KMS-11 (cell line): ENCODE results near the gene SEMA6D.
"Not testable (repeated sequence)": the region's sequence is repeated elsewhere in the genome, so short reads cannot be mapped to it uniquely, and the experiment has no call there.

Source experiments
- H2AFZ ChIP-seq: fragments of 200-600 bp; sonication (generic); 2 replicates; pipeline ENCODE4 v1.6.1; 2016; ENCODE audit warnings: antibody characterized with exemption, mixed run types, low read depth
- H3K27ac ChIP-seq: fragments of 200-600 bp; sonication (generic); 2 replicates; pipeline ENCODE4 v1.6.1; 2016; ENCODE audit warnings: mild to moderate bottlenecking, mixed run types
- H3K27me3 ChIP-seq: fragments of 200-600 bp; sonication (generic); 2 replicates; pipeline ENCODE4 v1.6.1; 2017; ENCODE audit warnings: mild to moderate bottlenecking, low read depth, mixed run types, moderate library complexity; ENCODE audit not compliant: insufficient read depth
- H3K36me3 ChIP-seq: fragments of 200-600 bp; sonication (generic); 2 replicates; pipeline ENCODE4 v1.6.1; 2017; ENCODE audit warnings: mild to moderate bottlenecking, mixed run types; ENCODE audit not compliant: insufficient read depth
- H3K4me1 ChIP-seq: fragments of 200-600 bp; sonication (generic); 2 replicates; pipeline ENCODE4 v1.6.1; 2016; ENCODE audit warnings: mild to moderate bottlenecking, low read depth, mixed run types; ENCODE audit not compliant: poor library complexity, severe bottlenecking
- H3K4me2 ChIP-seq: fragments of 200-600 bp; sonication (generic); 2 replicates; pipeline ENCODE4 v1.7.0; 2016; ENCODE audit warnings: mild to moderate bottlenecking, mixed run types
- H3K4me3 ChIP-seq: fragments of 200-600 bp; sonication (generic); IDR thresholded peaks from 2 replicates; pipeline ENCODE4 v1.6.1; 2017; ENCODE audit warnings: low read depth, low read length, mixed read lengths; ENCODE audit not compliant: insufficient read depth
- H3K79me2 ChIP-seq: fragments of 200-600 bp; sonication (generic); 2 replicates; pipeline ENCODE4 v1.6.1; 2016; ENCODE audit warnings: low read depth, mixed run types; ENCODE audit not compliant: insufficient read depth
- H3K9ac ChIP-seq: fragments of 200-600 bp; sonication (generic); 2 replicates; pipeline ENCODE4 v1.6.1; 2016; ENCODE audit warnings: mild to moderate bottlenecking, mixed run types
- H4K20me1 ChIP-seq: fragments of 200-600 bp; sonication (generic); 2 replicates; pipeline ENCODE4 v1.6.1; 2016; ENCODE audit warnings: mild to moderate bottlenecking, mixed run types; ENCODE audit not compliant: insufficient read depth
- CTCF ChIP-seq: fragments of 200-600 bp; sonication (generic); conservative IDR thresholded peaks from 2 replicates; pipeline ENCODE4 v1.6.1; 2017; ENCODE audit warnings: low read depth, mild to moderate bottlenecking, antibody characterized with exemption, low read length, moderate library complexity, mixed read lengths

SEMA6D gene

GRCh38 chr15:47732248-47732647 is 14.9 kb downstream of the SEMA6D start:
- TF ChIP-seq CTCF, result no peak
- Histone ChIP-seq H3K79me2 (no peaks in the 10 kb centered on the region), H3K9ac (no peak overlapping the region), H3K27me3 (no peaks in the 10 kb centered on the region), H3K4me2 (no peak overlapping the region), H3K4me3 (no peak overlapping the region), H3K4me1 (no peaks in the 10 kb centered on the region), H3K27ac (no peak overlapping the region), H2AFZ (no peak overlapping the region), H3K36me3 (no peaks in the 10 kb centered on the region; the same call in 1 of the 2 replicates), H4K20me1 (no peaks in the 10 kb centered on the region)

GRCh38 chr15:47733085-47733484 is 15.8 kb downstream of the SEMA6D start:
- Histone ChIP-seq H2AFZ (no peak overlapping the region), H3K27ac (no peak overlapping the region), H3K4me1 (no peaks in the 10 kb centered on the region), H3K36me3 (no peaks in the 10 kb centered on the region; the same call in 1 of the 2 replicates), H3K9ac (no peak overlapping the region), H3K4me3 (no peak overlapping the region), H3K27me3 (no peaks in the 10 kb centered on the region), H3K4me2 (no peak overlapping the region), H3K79me2 (no peaks in the 10 kb centered on the region), H4K20me1 (no peaks in the 10 kb centered on the region)
- no peak for TF ChIP-seq CTCF

- no peaks in the 10 kb centered on the region; the same call in 1 of the 2 replicates for H3K36me3 ChIP-seq
- no peak overlapping the region for H2AFZ ChIP-seq
- no peak for TF ChIP-seq CTCF
- H4K20me1 ChIP-seq, result no peaks in the 10 kb centered on the region
- no peaks in the 10 kb centered on the region for H3K79me2 ChIP-seq
- no peak overlapping the region for H3K9ac ChIP-seq
- H3K4me2 ChIP-seq, result no peak overlapping the region
- no peak overlapping the region for H3K27ac ChIP-seq
- no peak overlapping the region for H3K4me3 ChIP-seq
- H3K4me1 ChIP-seq, result no peaks in the 10 kb centered on the region
- no peaks in the 10 kb centered on the region for H3K27me3 ChIP-seq
Measured at GRCh38 chr15:47736143-47736786, 19.0 kb downstream of the SEMA6D start.

- TF ChIP-seq CTCF, result no peak
- H3K9ac ChIP-seq, result no peak overlapping the region
- H4K20me1 ChIP-seq, result no peaks in the 10 kb centered on the region
- H3K4me3 ChIP-seq, result no peak overlapping the region
- H3K4me1 ChIP-seq, result no peaks in the 10 kb centered on the region
- no peaks in the 10 kb centered on the region for H3K79me2 ChIP-seq
- H3K27me3 ChIP-seq, result no peaks in the 10 kb centered on the region
- H2AFZ ChIP-seq, result no peak overlapping the region
- H3K36me3 ChIP-seq, result no peaks in the 10 kb centered on the region; the same call in 1 of the 2 replicates
- H3K4me2 ChIP-seq, result no peak overlapping the region
- no peak overlapping the region for H3K27ac ChIP-seq
Measured at GRCh38 chr15:47737477-47737876, 20.2 kb downstream of the SEMA6D start.

GRCh38 chr15:47738144-47738825 is 21.0 kb downstream of the SEMA6D start:
- not testable (repeated sequence) for H4K20me1 ChIP-seq, H3K36me3 ChIP-seq, H3K4me1 ChIP-seq, H3K79me2 ChIP-seq, H3K27me3 ChIP-seq, H3K4me3 ChIP-seq, H3K9ac ChIP-seq, H3K4me2 ChIP-seq, H2AFZ ChIP-seq, H3K27ac ChIP-seq
